IMR-90 (cell line): ENCODE data around the gene GHR. TPM values are rescaled to one million over a fixed set of nuclear protein-coding genes. Genes with fewer than 3 reads are reported as not detected.

Experiments used
- ATAC-seq: fragments of 200-7000 bp; cut with Tn5 transposase; 2 replicates; pipeline ENCODE4 v1.9.1; 2020; ENCODE audit warnings: low read depth, mild to moderate bottlenecking, moderate library complexity
- BruUV-seq: library from RNA; stranded (reverse); fragments of 400-500 nt; replicated peaks from 2 replicates; lab custom pipeline; 2021; lab: Mats Ljungman, UMichigan
- CTCF ChIA-PET: fragments of 300-600 bp; formaldehyde crosslinking; extraction: SDS; loops from one replicate; lab custom pipeline; 2021; ENCODE audit warnings: antibody characterized with exemption; lab: Yijun Ruan, JAX
- POLR2A ChIA-PET: fragments of 300-600 bp; sonication (Branson Sonifier 250); formaldehyde crosslinking; loops from one replicate; lab custom pipeline; 2022; ENCODE audit warnings: antibody characterized with exemption; ENCODE audit not compliant: unreplicated experiment; lab: Charles Lee
- DNase-seq: peaks from one replicate; pipeline ENCODE4 v3.0.0; 2013
- H2AFZ ChIP-seq: replicated peaks from 2 replicates; pipeline ENCODE3; 2013; ENCODE audit warnings: low read length, mild to moderate bottlenecking; ENCODE audit not compliant: poor library complexity
- H2AK5ac ChIP-seq: 2 replicates; pipeline ENCODE4 v1.6.1; 2013; ENCODE audit warnings: low read depth, low read length, inconsistent platforms
- H2AK9ac ChIP-seq: replicated peaks from 2 replicates; pipeline ENCODE3; 2013; ENCODE audit warnings: mild to moderate bottlenecking, low read depth, low read length, moderate library complexity; ENCODE audit not compliant: poor library complexity
- H2BK120ac ChIP-seq: 2 replicates; pipeline ENCODE4 v1.6.1; 2013; ENCODE audit warnings: low read depth, low read length, inconsistent platforms
- H2BK15ac ChIP-seq: 3 replicates; pipeline ENCODE4 v1.6.1; 2013; ENCODE audit warnings: low read depth, low read length, inconsistent platforms
- H2BK20ac ChIP-seq: 2 replicates; pipeline ENCODE4 v1.6.1; 2013; ENCODE audit warnings: low read depth, mild to moderate bottlenecking, inconsistent platforms, low read length, moderate library complexity
- H2BK5ac ChIP-seq: 2 replicates; pipeline ENCODE4 v1.6.1; 2013; ENCODE audit warnings: mild to moderate bottlenecking, low read depth, low read length, inconsistent platforms; ENCODE audit not compliant: poor library complexity, severe bottlenecking
- H3K14ac ChIP-seq: replicated peaks from 2 replicates; pipeline ENCODE4 v1.6.1; 2013; ENCODE audit warnings: low read depth, low read length, inconsistent platforms
- H3K18ac ChIP-seq: 2 replicates; pipeline ENCODE4 v1.6.1; 2013; ENCODE audit warnings: low read depth, low read length, control low read depth
- H3K23ac ChIP-seq: 2 replicates; pipeline ENCODE4 v1.6.1; 2013; ENCODE audit warnings: low read depth, low read length, inconsistent platforms
- H3K27ac ChIP-seq: 2 replicates; pipeline ENCODE4 v1.5.1; 2013; ENCODE audit warnings: mild to moderate bottlenecking, control low read depth, low read length; ENCODE audit not compliant: insufficient read depth
- H3K27me3 ChIP-seq: 2 replicates; pipeline ENCODE4 v1.6.1; 2013; ENCODE audit warnings: low read length; ENCODE audit not compliant: control insufficient read depth, insufficient read depth
- H3K36me3 ChIP-seq: 2 replicates; pipeline ENCODE4 v1.6.1; 2013; ENCODE audit warnings: low read length, mixed read lengths; ENCODE audit not compliant: control insufficient read depth, insufficient read depth
- H3K4ac ChIP-seq: 2 replicates; pipeline ENCODE4 v1.6.1; 2013; ENCODE audit warnings: low read depth, low read length, inconsistent platforms
- H3K4me1 ChIP-seq: 2 replicates; pipeline ENCODE4 v1.6.1; 2013; ENCODE audit warnings: low read length, mixed read lengths; ENCODE audit not compliant: control insufficient read depth, insufficient read depth
- H3K4me2 ChIP-seq: 2 replicates; pipeline ENCODE4 v1.6.1; 2013; ENCODE audit warnings: low read depth, mild to moderate bottlenecking, control low read depth, low read length, moderate library complexity
- H3K4me3 ChIP-seq: 2 replicates; pipeline ENCODE4 v1.5.1; 2013; ENCODE audit warnings: low read depth, mild to moderate bottlenecking, control low read depth, low read length, moderate library complexity; ENCODE audit not compliant: insufficient read depth
- H3K56ac ChIP-seq: 2 replicates; pipeline ENCODE4 v1.6.1; 2013; ENCODE audit warnings: low read length, inconsistent platforms; ENCODE audit not compliant: insufficient read depth; ENCODE audit errors: extremely low read depth
- H3K79me1 ChIP-seq, 2 experiments: 2 replicates each; pipeline ENCODE4 v1.6.1; 2013; ENCODE audit warnings: low read length in 2 of 2, inconsistent platforms in 1 of 2, low read depth in 1 of 2
- H3K9ac ChIP-seq: 2 replicates; pipeline ENCODE4 v1.6.1; 2013; ENCODE audit warnings: low read depth, low read length, control low read depth
- H3K9me1 ChIP-seq: 2 replicates; pipeline ENCODE4 v1.6.1; 2013; ENCODE audit warnings: low read length, inconsistent platforms; ENCODE audit not compliant: insufficient read depth
- H3K9me3 ChIP-seq: 2 replicates; pipeline ENCODE4 v1.6.1; 2013; ENCODE audit warnings: low read length; ENCODE audit not compliant: control insufficient read depth, insufficient read depth
- H4K20me1 ChIP-seq: 2 replicates; pipeline ENCODE4 v1.6.1; 2013; ENCODE audit warnings: low read length, inconsistent platforms; ENCODE audit not compliant: insufficient read depth
- H4K5ac ChIP-seq: 2 replicates; pipeline ENCODE4 v1.6.1; 2013; ENCODE audit warnings: mild to moderate bottlenecking, low read depth, low read length, control low read depth
- H4K8ac ChIP-seq, 2 experiments: 2 replicates each; pipeline ENCODE4 v1.6.1; 2013; ENCODE audit warnings: low read depth in 2 of 2, low read length in 2 of 2, control low read depth in 1 of 2, inconsistent platforms in 1 of 2
- H4K91ac ChIP-seq: 2 replicates; pipeline ENCODE4 v1.6.1; 2013; ENCODE audit warnings: low read depth, low read length, inconsistent platforms; ENCODE audit not compliant: insufficient read depth
- BHLHE40 ChIP-seq: fragments of 150-350 bp; IDR thresholded peaks from 2 replicates; pipeline ENCODE4 v1.6.1; 2016; ENCODE audit warnings: mild to moderate bottlenecking, low read depth, low read length
- CEBPB ChIP-seq: IDR thresholded peaks from 2 replicates; pipeline ENCODE4 v1.6.1; 2012; ENCODE audit warnings: low read depth, low read length, improper control_type of control experiment
- CHD1 ChIP-seq: IDR thresholded peaks from 2 replicates; pipeline ENCODE4 v1.6.1; 2012; ENCODE audit warnings: low read depth, low read length, improper control_type of control experiment
- FOS ChIP-seq: fragments of 150-350 bp; IDR thresholded peaks from 2 replicates; pipeline ENCODE4 v1.6.1; 2016; ENCODE audit warnings: low read depth, low read length
- MAFK ChIP-seq: IDR thresholded peaks from 2 replicates; pipeline ENCODE4 v1.6.1; 2012; ENCODE audit warnings: low read depth, low read length, improper control_type of control experiment
- MAZ ChIP-seq: IDR thresholded peaks from 2 replicates; pipeline ENCODE4 v1.6.1; 2012; ENCODE audit warnings: low read depth, mild to moderate bottlenecking, low read length, improper control_type of control experiment, moderate library complexity, borderline replicate concordance
- MXI1 ChIP-seq: IDR thresholded peaks from 2 replicates; pipeline ENCODE4 v1.6.1; 2012; ENCODE audit warnings: low read depth, mild to moderate bottlenecking, low read length, moderate library complexity, borderline replicate concordance
- NFE2L2 ChIP-seq: fragments of 150-350 bp; IDR thresholded peaks from 2 replicates; pipeline ENCODE4 v1.6.1; 2016; ENCODE audit warnings: low read depth, mild to moderate bottlenecking, low read length
- POLR2A ChIP-seq: IDR thresholded peaks from 2 replicates; pipeline ENCODE4 v1.6.1; 2012; ENCODE audit warnings: mild to moderate bottlenecking, low read depth, low read length
- RAD21 ChIP-seq: IDR thresholded peaks from 2 replicates; pipeline ENCODE4 v1.6.1; 2012; ENCODE audit warnings: low read length, improper control_type of control experiment
- RCOR1 ChIP-seq: IDR thresholded peaks from 2 replicates; pipeline ENCODE4 v1.6.1; 2012; ENCODE audit warnings: mild to moderate bottlenecking, low read length, improper control_type of control experiment; ENCODE audit not compliant: insufficient replicate concordance
- RFX5 ChIP-seq: IDR thresholded peaks from 2 replicates; pipeline ENCODE4 v1.8.0; 2012; ENCODE audit warnings: low read depth, mild to moderate bottlenecking, low read length, moderate library complexity
- SMC3 ChIP-seq: fragments of 150-350 bp; IDR thresholded peaks from 2 replicates; pipeline ENCODE4 v1.6.1; 2016; ENCODE audit warnings: low read depth, mild to moderate bottlenecking, antibody characterized with exemption, low read length, moderate library complexity
- WGBS, 2 experiments: methylation state at CpG; one replicate each; pipeline versions ENCODE4 v1.1.5 to v1.1.7; 2013; ENCODE audit warnings: missing lambda C conversion rate in 2 of 2; ENCODE audit not compliant: insufficient read length in 1 of 2; ENCODE audit errors: extremely low coverage in 2 of 2; 5-methylcytosine and 5-hydroxymethylcytosine counted together
- dilution Hi-C: fragments of 300-500 bp; cut with HindIII; formaldehyde crosslinking; loops from one replicate; pipeline ENCODE4 v1.14.3; 2018; ENCODE audit warnings: low sequenced_read_pairs; ENCODE audit not compliant: unreplicated experiment
- in situ Hi-C: fragments of 300-500 bp; cut with MboI; formaldehyde crosslinking; loops from 3 replicates; pipeline ENCODE4 v1.14.3; 2019; ENCODE audit warnings: low sequenced_read_pairs, inconsistent platforms, mixed read lengths
- intact Hi-C: fragments of 100-400 bp; cut with micrococcal nuclease; formaldehyde crosslinking; loops from 2 replicates; pipeline ENCODE4 v1.10.0; 2022
- polyA plus RNA-seq, 3 experiments: library from polyadenylated mRNA; depleted of rRNA; stranded (reverse); fragments of >200 nt; gene quantifications; 2 replicates each; pipeline ENCODE4 v1.2.3, GENCODE V29; 2012; ENCODE audit warnings: low replicate concordance in 1 of 3
- total RNA-seq: library from RNA; depleted of rRNA; stranded (reverse); fragments of >200 nt; gene quantifications from 2 replicates; pipeline ENCODE4 v1.2.3, GENCODE V29; 2012
- TF ChIP-seq, protein P1 (sequence below): fragments of 150-350 bp; IDR thresholded peaks from 2 replicates; pipeline ENCODE4 v1.6.1; 2017; ENCODE audit warnings: mild to moderate bottlenecking, antibody characterized with exemption, low read length, low read depth
- TF ChIP-seq, protein P2 (sequence below): fragments of 150-350 bp; IDR thresholded peaks from 2 replicates; pipeline ENCODE4 v1.6.1; 2016; ENCODE audit warnings: low read depth, mild to moderate bottlenecking, low read length, moderate library complexity, borderline replicate concordance

Gene GHR
- total and polyA plus RNA-seq, 2 of the 4 experiments (the other 2 are of a cell fraction): 0.36 to 1.1 TPM

- Histone ChIP-seq H4K20me1 (no peaks in the 10 kb centered on the region), H3K4me2 (peak within 1 kb of the TSS; percentile 92), H3K56ac (no peak within 1 kb of the TSS; the same call in 1 of the 2 replicates), H3K4ac (no peak within 1 kb of the TSS), H3K14ac (no peak within 1 kb of the TSS), H2BK5ac (no peak within 1 kb of the TSS), H2BK120ac (no peak within 1 kb of the TSS), H4K8ac (no peak within 1 kb of the TSS), H3K4me1 (no peaks in the 10 kb centered on the region), H3K18ac (no peak within 1 kb of the TSS), H2AK9ac (peak within 1 kb of the TSS; percentile 31), H3K27me3 (no peaks in the 10 kb centered on the region), H3K79me1 (no peaks in the 10 kb centered on the region), H3K23ac (no peak within 1 kb of the TSS), H2BK20ac (no peak within 1 kb of the TSS), H3K9me1 (no peaks in the 10 kb centered on the region), H2BK15ac (no peak within 1 kb of the TSS), H2AK5ac (no peak within 1 kb of the TSS), H3K4me3 (peak within 1 kb of the TSS; percentile 33), H4K5ac (no peak within 1 kb of the TSS), H3K9me3 (no peaks in the 10 kb centered on the region), H3K9ac (no peak within 1 kb of the TSS), H2AFZ (peak within 1 kb of the TSS; percentile 83), H3K36me3 (no peaks in the 10 kb centered on the region), H3K27ac (no peak within 1 kb of the TSS), H4K91ac (no peak within 1 kb of the TSS)
- ChIA-PET CTCF (interaction anchor here (1.6 kb wide), 1 partner anchor 11 kb away, joined by 3 read pairs; no protein-coding TSS in a partner anchor), POLR2A (no interaction called here)
- dilution Hi-C loops: no loop called here
- 28% methylated on average over 22 of the region's 35 CpGs; no CpG with 5 or more reads in 1 of the 2 experiments for WGBS, 2 experiments
- BruUV-seq: no TSS peak
- DNase-seq (peak; percentile 3), ATAC-seq (peak; percentile 88)
- in situ Hi-C loops: loop anchor here (25.0 kb wide), 1 partner anchor 895 kb away; the partner anchor contains the start of gene OXCT1
- intact Hi-C loops: loop anchor here (5.0 kb wide), 1 partner anchor 50 kb away; no protein-coding TSS in a partner anchor
- TF ChIP-seq NFE2L2 (no peak), MAZ (no peak), POLR2A (no peak), CEBPB (no peak), MXI1 (no peak), BHLHE40 (no peak), RFX5 (no peak), RCOR1 (no peak), SMC3 (no peak), RAD21 (no peak), CHD1 (no peak), MAFK (no peak), FOS (no peak)
- TF ChIP-seq, protein P1, sequence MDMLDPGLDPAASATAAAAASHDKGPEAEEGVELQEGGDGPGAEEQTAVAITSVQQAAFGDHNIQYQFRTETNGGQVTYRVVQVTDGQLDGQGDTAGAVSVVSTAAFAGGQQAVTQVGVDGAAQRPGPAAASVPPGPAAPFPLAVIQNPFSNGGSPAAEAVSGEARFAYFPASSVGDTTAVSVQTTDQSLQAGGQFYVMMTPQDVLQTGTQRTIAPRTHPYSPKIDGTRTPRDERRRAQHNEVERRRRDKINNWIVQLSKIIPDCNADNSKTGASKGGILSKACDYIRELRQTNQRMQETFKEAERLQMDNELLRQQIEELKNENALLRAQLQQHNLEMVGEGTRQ: no peak
- TF ChIP-seq, protein P2, sequence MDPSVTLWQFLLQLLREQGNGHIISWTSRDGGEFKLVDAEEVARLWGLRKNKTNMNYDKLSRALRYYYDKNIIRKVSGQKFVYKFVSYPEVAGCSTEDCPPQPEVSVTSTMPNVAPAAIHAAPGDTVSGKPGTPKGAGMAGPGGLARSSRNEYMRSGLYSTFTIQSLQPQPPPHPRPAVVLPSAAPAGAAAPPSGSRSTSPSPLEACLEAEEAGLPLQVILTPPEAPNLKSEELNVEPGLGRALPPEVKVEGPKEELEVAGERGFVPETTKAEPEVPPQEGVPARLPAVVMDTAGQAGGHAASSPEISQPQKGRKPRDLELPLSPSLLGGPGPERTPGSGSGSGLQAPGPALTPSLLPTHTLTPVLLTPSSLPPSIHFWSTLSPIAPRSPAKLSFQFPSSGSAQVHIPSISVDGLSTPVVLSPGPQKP: no peak
These were observed 333.7 kb downstream of the GHR start, which contains the start of gene CCDC152 for GRCh38 chr5:42756606-42757601. TSS of gene CCDC152 (plus strand) at chr5:42756818. CDS start at chr5:42759122, 2,304 bp downstream.
